ENCODE data around the gene SLC29A1. TPM values are rescaled to one million over a fixed set of nuclear protein-coding genes. Genes with fewer than 3 reads are reported as not detected.

SLC29A1 gene
- polyA plus RNA-seq: 47.4 TPM
- long read RNA-seq, donor 1, partial matches to known transcripts: 0 of 4 reads
- long read RNA-seq, donor 1, other reads (novel, unspliced or antisense): 0 of 4 reads
- long read RNA-seq, donor 2, partial matches to known transcripts: 9 of 15 reads
- long read RNA-seq, donor 2, other reads (novel, unspliced or antisense): 0 of 15 reads
- long read RNA-seq, donor 3, transcript SLC29A1-206 (13 exons, 2,183 nt): major isoform, 5 of 32 reads
- long read RNA-seq, donor 3, partial matches to known transcripts: 24 of 32 reads
- long read RNA-seq, donor 3, other reads (novel, unspliced or antisense): 0 of 32 reads
- long read RNA-seq, donor 4: 0 reads
- long read RNA-seq, donor 5, partial matches to known transcripts: 9 of 20 reads
- long read RNA-seq, donor 5, other reads (novel, unspliced or antisense): 5 of 20 reads
- long read RNA-seq, donor 6, transcript SLC29A1-206 (13 exons, 2,183 nt): major isoform, 7 of 35 reads
- long read RNA-seq, donor 6, partial matches to known transcripts: 25 of 35 reads
- long read RNA-seq, donor 6, other reads (novel, unspliced or antisense): 0 of 35 reads
- long read RNA-seq, donor 7, partial matches to known transcripts: 0 of 2 reads
- long read RNA-seq, donor 7, other reads (novel, unspliced or antisense): 0 of 2 reads
- long read RNA-seq, donor 8, partial matches to known transcripts: 0 of 3 reads
- long read RNA-seq, donor 8, other reads (novel, unspliced or antisense): 0 of 3 reads
- long read RNA-seq, donor 9, partial matches to known transcripts: 0 of 4 reads
- long read RNA-seq, donor 9, other reads (novel, unspliced or antisense): 0 of 4 reads
- long read RNA-seq, donor 10, partial matches to known transcripts: 0 of 8 reads
- long read RNA-seq, donor 10, other reads (novel, unspliced or antisense): 0 of 8 reads
- long read RNA-seq, donor 11, partial matches to known transcripts: 13 of 14 reads
- long read RNA-seq, donor 11, other reads (novel, unspliced or antisense): 0 of 14 reads

GRCh38 chr6:44223319-44224028 is at the start of gene SLC29A1:
SLC29A1 (plus strand) TSS chr6:44223595; CDS start chr6:44227314, 3,719 bp downstream.
- peaks cover 4% of the 10 kb centered on the region for H3K36me3 ChIP-seq (ENCODE audit: control insufficient read depth, insufficient read depth, low read length)
- H3K4me3 ChIP-seq (ENCODE audit: low read length): peak within 1 kb of the TSS; percentile 37
- no CpG with 5 or more reads among the region's 73 CpGs for WGBS (ENCODE audit: insufficient coverage, low lambda C conversion rate)
- H3K27ac ChIP-seq (ENCODE audit: low read length): peak within 1 kb of the TSS; percentile 26
- DNase-seq: peak in 1 of 2 donors; percentile 72
- H3K4me1 ChIP-seq (ENCODE audit: control insufficient read depth, insufficient read depth, low read length): peaks cover 72% of the 10 kb centered on the region
- peaks cover 2% of the 10 kb centered on the region for H3K27me3 ChIP-seq (ENCODE audit: control insufficient read depth, insufficient read depth, low read length)
- H3K9me3 ChIP-seq (ENCODE audit: control insufficient read depth, low read depth, low read length): no peaks in the 10 kb centered on the region

GRCh38 chr6:44176130-44176761 is 47.1 kb upstream of the SLC29A1 start:
- no peak overlapping the region for H3K27ac ChIP-seq (ENCODE audit: low read length)

GRCh38 chr6:44176762-44177509 is 46.5 kb upstream of the SLC29A1 start:
- H3K36me3 ChIP-seq (ENCODE audit: control insufficient read depth, insufficient read depth, low read length): no peaks in the 10 kb centered on the region
- H3K27ac ChIP-seq (ENCODE audit: low read length): no peak overlapping the region
- no peaks in the 10 kb centered on the region for H3K27me3 ChIP-seq (ENCODE audit: control insufficient read depth, insufficient read depth, low read length)
- no peaks in the 10 kb centered on the region for H3K4me1 ChIP-seq (ENCODE audit: control insufficient read depth, insufficient read depth, low read length)
- WGBS (ENCODE audit: insufficient coverage, low lambda C conversion rate): 85% methylated on average over 4 of the region's 24 CpGs
- H3K4me3 ChIP-seq (ENCODE audit: low read length): no peak overlapping the region
- peaks cover 2% of the 10 kb centered on the region for H3K9me3 ChIP-seq (ENCODE audit: control insufficient read depth, low read depth, low read length)
- DNase-seq: no peak

More at GRCh38 chr6:44176130-44176761, 47.1 kb upstream of the SLC29A1 start:
- no peak overlapping the region for H3K4me3 ChIP-seq (ENCODE audit: low read length)
- H3K4me1 ChIP-seq (ENCODE audit: control insufficient read depth, insufficient read depth, low read length): no peaks in the 10 kb centered on the region
- peaks cover under 1% of the 10 kb centered on the region for H3K9me3 ChIP-seq (ENCODE audit: control insufficient read depth, low read depth, low read length)
- no CpG with 5 or more reads among the region's 15 CpGs for WGBS (ENCODE audit: insufficient coverage, low lambda C conversion rate)
- no peaks in the 10 kb centered on the region for H3K36me3 ChIP-seq (ENCODE audit: control insufficient read depth, insufficient read depth, low read length)
- H3K27me3 ChIP-seq (ENCODE audit: control insufficient read depth, insufficient read depth, low read length): no peaks in the 10 kb centered on the region
- no peak for DNase-seq

- H3K27me3 ChIP-seq (ENCODE audit: control insufficient read depth, insufficient read depth, low read length): no peaks in the 10 kb centered on the region
- no CpG with 5 or more reads among the region's 13 CpGs for WGBS (ENCODE audit: insufficient coverage, low lambda C conversion rate)
- H3K27ac ChIP-seq (ENCODE audit: low read length): no peak overlapping the region
- DNase-seq: no peak
- H3K36me3 ChIP-seq (ENCODE audit: control insufficient read depth, insufficient read depth, low read length): no peaks in the 10 kb centered on the region
- H3K4me1 ChIP-seq (ENCODE audit: control insufficient read depth, insufficient read depth, low read length): no peaks in the 10 kb centered on the region
- peaks cover 2% of the 10 kb centered on the region for H3K9me3 ChIP-seq (ENCODE audit: control insufficient read depth, low read depth, low read length)
- no peak overlapping the region for H3K4me3 ChIP-seq (ENCODE audit: low read length)
These were observed 45.5 kb upstream of the SLC29A1 start for GRCh38 chr6:44177691-44178423.

- H3K27ac ChIP-seq (ENCODE audit: low read length): no peak overlapping the region
- DNase-seq: no peak
These were observed 44.8 kb upstream of the SLC29A1 start for GRCh38 chr6:44178424-44179071.

GRCh38 chr6:44179072-44179536 is 44.3 kb upstream of the SLC29A1 start:
- no peak for DNase-seq
- no peaks in the 10 kb centered on the region for H3K36me3 ChIP-seq (ENCODE audit: control insufficient read depth, insufficient read depth, low read length)
- H3K27me3 ChIP-seq (ENCODE audit: control insufficient read depth, insufficient read depth, low read length): no peaks in the 10 kb centered on the region
- no peak overlapping the region for H3K27ac ChIP-seq (ENCODE audit: low read length)
- peaks cover 2% of the 10 kb centered on the region for H3K9me3 ChIP-seq (ENCODE audit: control insufficient read depth, low read depth, low read length)
- H3K4me1 ChIP-seq (ENCODE audit: control insufficient read depth, insufficient read depth, low read length): no peaks in the 10 kb centered on the region
- H3K4me3 ChIP-seq (ENCODE audit: low read length): no peak overlapping the region
- 43% methylated on average over 2 of the region's 4 CpGs for WGBS (ENCODE audit: insufficient coverage, low lambda C conversion rate)

More at GRCh38 chr6:44178424-44179071, 44.8 kb upstream of the SLC29A1 start:
- Histone ChIP-seq H3K4me3 (ENCODE audit: low read length) (no peak overlapping the region), H3K36me3 (ENCODE audit: control insufficient read depth, insufficient read depth, low read length) (no peaks in the 10 kb centered on the region), H3K27me3 (ENCODE audit: control insufficient read depth, insufficient read depth, low read length) (no peaks in the 10 kb centered on the region), H3K9me3 (ENCODE audit: control insufficient read depth, low read depth, low read length) (peaks cover 2% of the 10 kb centered on the region), H3K4me1 (ENCODE audit: control insufficient read depth, insufficient read depth, low read length) (no peaks in the 10 kb centered on the region)
- no CpG with 5 or more reads among the region's 9 CpGs for WGBS (ENCODE audit: insufficient coverage, low lambda C conversion rate)

GRCh38 chr6:44179648-44180047 is 43.7 kb upstream of the SLC29A1 start:
- H3K4me1 ChIP-seq (ENCODE audit: control insufficient read depth, insufficient read depth, low read length): no peaks in the 10 kb centered on the region
- H3K9me3 ChIP-seq (ENCODE audit: control insufficient read depth, low read depth, low read length): peaks cover 2% of the 10 kb centered on the region
- no peak for DNase-seq
- no peaks in the 10 kb centered on the region for H3K27me3 ChIP-seq (ENCODE audit: control insufficient read depth, insufficient read depth, low read length)
- H3K27ac ChIP-seq (ENCODE audit: low read length): no peak overlapping the region
- no CpG with 5 or more reads among the region's 7 CpGs for WGBS (ENCODE audit: insufficient coverage, low lambda C conversion rate)
- no peaks in the 10 kb centered on the region for H3K36me3 ChIP-seq (ENCODE audit: control insufficient read depth, insufficient read depth, low read length)
- H3K4me3 ChIP-seq (ENCODE audit: low read length): no peak overlapping the region

GRCh38 chr6:44180406-44180805 is 43.0 kb upstream of the SLC29A1 start:
- Histone ChIP-seq H3K27me3 (ENCODE audit: control insufficient read depth, insufficient read depth, low read length) (no peaks in the 10 kb centered on the region), H3K4me1 (ENCODE audit: control insufficient read depth, insufficient read depth, low read length) (no peaks in the 10 kb centered on the region), H3K4me3 (ENCODE audit: low read length) (no peak overlapping the region), H3K36me3 (ENCODE audit: control insufficient read depth, insufficient read depth, low read length) (no peaks in the 10 kb centered on the region), H3K27ac (ENCODE audit: low read length) (no peak overlapping the region), H3K9me3 (ENCODE audit: control insufficient read depth, low read depth, low read length) (peaks cover 2% of the 10 kb centered on the region)
- no peak for DNase-seq
- WGBS (ENCODE audit: insufficient coverage, low lambda C conversion rate): no CpG with 5 or more reads among the region's 4 CpGs

All from large intestine (tissue), 12 donors.